WTC11 (cell line): ENCODE measurements around the gene TTC7B. TPM values are rescaled to one million over a fixed set of nuclear protein-coding genes. Genes with fewer than 3 reads are reported as not detected.

Experiments used
- ATAC-seq: fragments of 200-7000 bp; cut with Tn5 transposase; 2 replicates; pipeline ENCODE4 v1.10.0; 2021; ENCODE audit warnings: mild to moderate bottlenecking, moderate library complexity
- CTCF ChIA-PET: fragments of 300-600 bp; sonication (Branson Sonifier 250); formaldehyde crosslinking; loops from one replicate; lab custom pipeline; 2021; ENCODE audit warnings: antibody characterized with exemption; lab: Charles Lee
- POLR2A ChIA-PET: fragments of 350-600 bp; sonication (Branson Sonifier 250); formaldehyde crosslinking; loops from one replicate; lab custom pipeline; 2021; ENCODE audit warnings: antibody characterized with exemption; lab: Charles Lee
- DNase-seq: peaks from one replicate; pipeline ENCODE4 v3.0.0; 2021; ENCODE audit warnings: low spot score
- H3K27ac Mint-ChIP-seq: 2 replicates; pipeline ENCODE4 v1.8.0; 2021; ENCODE audit warnings: mixed read lengths
- H3K27me3 Mint-ChIP-seq: 2 replicates; pipeline ENCODE4 v1.8.0; 2021; ENCODE audit warnings: low read depth, mild to moderate bottlenecking, moderate library complexity, mixed read lengths
- H3K36me3 Mint-ChIP-seq: 2 replicates; pipeline ENCODE4 v1.8.0; 2021; ENCODE audit warnings: mixed read lengths
- H3K4me1 Mint-ChIP-seq: 2 replicates; pipeline ENCODE4 v1.8.0; 2022; ENCODE audit warnings: mixed read lengths
- H3K4me3 Mint-ChIP-seq: 2 replicates; pipeline ENCODE4 v1.8.0; 2021; ENCODE audit warnings: mild to moderate bottlenecking, moderate library complexity, mixed read lengths
- H3K9me3 Mint-ChIP-seq: 2 replicates; pipeline ENCODE4 v1.8.0; 2021; ENCODE audit warnings: mixed read lengths
- AR ChIP-seq: fragments of 250-450 bp; sonication (Bioruptor Pico); IDR thresholded peaks from 2 replicates; pipeline ENCODE4 v1.9.0; 2021; ENCODE audit warnings: mild to moderate bottlenecking
- ATF6 ChIP-seq: sonication (generic); formaldehyde crosslinking; IDR thresholded peaks from 2 replicates; pipeline ENCODE4 v1.8.1; 2023; ENCODE audit warnings: mild to moderate bottlenecking, missing genetic modification reagents
- CBFB ChIP-seq: sonication (generic); formaldehyde crosslinking; IDR thresholded peaks from 2 replicates; pipeline ENCODE4 v1.8.1; 2022; ENCODE audit warnings: mild to moderate bottlenecking, low read depth, missing genetic modification reagents
- CTCF ChIP-seq: fragments of 200-600 bp; IDR thresholded peaks from 2 replicates; pipeline ENCODE4 v1.8.0; 2022; ENCODE audit warnings: antibody characterized with exemption
- ELF4 ChIP-seq: sonication (generic); formaldehyde crosslinking; IDR thresholded peaks from 2 replicates; pipeline ENCODE4 v1.8.1; 2022; ENCODE audit warnings: low read depth, mild to moderate bottlenecking, moderate library complexity, missing genetic modification reagents
- ETV6 ChIP-seq: sonication (generic); formaldehyde crosslinking; IDR thresholded peaks from 2 replicates; pipeline ENCODE4 v1.8.1; 2022; ENCODE audit warnings: mild to moderate bottlenecking, missing genetic modification reagents
- GRHL2 ChIP-seq: fragments of 250-450 bp; sonication (Bioruptor Pico); IDR thresholded peaks from 2 replicates; pipeline ENCODE4 v1.8.0; 2022; ENCODE audit warnings: mild to moderate bottlenecking, moderate library complexity; ENCODE audit not compliant: insufficient replicate concordance, severe bottlenecking
- GTF2I ChIP-seq: fragments of 250-450 bp; sonication (Bioruptor Pico); conservative IDR thresholded peaks from 2 replicates; pipeline ENCODE4 v1.4.0; 2021; ENCODE audit warnings: mild to moderate bottlenecking
- JAZF1 ChIP-seq: fragments of 250-450 bp; sonication (Bioruptor Pico); IDR thresholded peaks from 2 replicates; pipeline ENCODE4 v1.9.0; 2021; ENCODE audit warnings: moderate library complexity, mild to moderate bottlenecking, inconsistent platforms
- PREB ChIP-seq: sonication (generic); formaldehyde crosslinking; IDR thresholded peaks from 2 replicates; pipeline ENCODE4 v1.8.1; 2022; ENCODE audit warnings: mild to moderate bottlenecking, missing genetic modification reagents, moderate library complexity, borderline replicate concordance
- PRRX2 ChIP-seq: fragments of 250-450 bp; sonication (Bioruptor Pico); IDR thresholded peaks from 2 replicates; pipeline ENCODE4 v1.8.0; 2021; ENCODE audit warnings: mild to moderate bottlenecking
- SMAD3 ChIP-seq: sonication (generic); formaldehyde crosslinking; IDR thresholded peaks from 2 replicates; pipeline ENCODE4 v1.8.0; 2022; ENCODE audit warnings: missing genetic modification reagents, mild to moderate bottlenecking, borderline replicate concordance
- USF2 ChIP-seq: sonication (generic); formaldehyde crosslinking; IDR thresholded peaks from 2 replicates; pipeline ENCODE4 v1.8.1; 2023; ENCODE audit warnings: mild to moderate bottlenecking, missing genetic modification reagents, moderate library complexity
- ZBTB43 ChIP-seq: sonication (generic); formaldehyde crosslinking; IDR thresholded peaks from 2 replicates; pipeline ENCODE4 v1.8.1; 2023; ENCODE audit warnings: mild to moderate bottlenecking, missing genetic modification reagents
- ZNF219 ChIP-seq: sonication (generic); formaldehyde crosslinking; IDR thresholded peaks from 2 replicates; pipeline ENCODE4 v1.8.0; 2023; ENCODE audit warnings: missing genetic modification reagents, mild to moderate bottlenecking, borderline replicate concordance
- ZNF281 ChIP-seq: sonication (generic); formaldehyde crosslinking; IDR thresholded peaks from 2 replicates; pipeline ENCODE4 v1.8.0; 2023; ENCODE audit warnings: mild to moderate bottlenecking, missing genetic modification reagents
- ZNF416 ChIP-seq: fragments of 250-450 bp; sonication (Bioruptor Pico); IDR thresholded peaks from 2 replicates; pipeline ENCODE4 v1.9.0; 2021; ENCODE audit warnings: mild to moderate bottlenecking, inconsistent platforms
- ZNF671 ChIP-seq: fragments of 250-450 bp; sonication (Bioruptor Pico); IDR thresholded peaks from 2 replicates; pipeline ENCODE4 v1.8.0; 2021; ENCODE audit warnings: mild to moderate bottlenecking
- total RNA-seq: library from RNA; stranded (reverse); gene quantifications from 3 replicates; pipeline ENCODE4 v1.2.3, GENCODE V29; 2021

TTC7B gene
- total RNA-seq, 1 experiment from 2014 or later, result 27.6 TPM

GRCh38 chr14:90687680-90688079, 128.6 kb downstream of the TTC7B start (continued):
- no peak for TF ChIP-seq ZNF281 (CRISPR knock-in tag)
- TF ChIP-seq SMAD3 (CRISPR knock-in tag), result no peak
- no peak for TF ChIP-seq CTCF
- no peak for TF ChIP-seq GTF2I

GRCh38 chr14:90682615-90683014, 133.6 kb downstream of the TTC7B start:
- Mint-ChIP-seq H3K36me3 (no peaks in the 10 kb centered on the region), H3K9me3 (no peaks in the 10 kb centered on the region), H3K4me3 (no peak overlapping the region), H3K4me1 (peaks cover 38% of the 10 kb centered on the region), H3K27me3 (no peaks in the 10 kb centered on the region), H3K27ac (no peak overlapping the region)
- CTCF ChIA-PET, result interaction anchor here (0.5 kb wide), 1 partner anchor 34 kb away, joined by 3 read pairs; no protein-coding TSS in a partner anchor
- ATAC-seq (no peak), DNase-seq (no peak)
- no peak for TF ChIP-seq ZNF219 (CRISPR knock-in tag)
- no peak for TF ChIP-seq ELF4 (CRISPR knock-in tag)
- TF ChIP-seq AR (CRISPR knock-in tag), result no peak
- no peak for TF ChIP-seq CBFB (CRISPR knock-in tag)
- no peak for TF ChIP-seq PRRX2
- no peak for TF ChIP-seq GRHL2 (CRISPR knock-in tag)
- no peak for TF ChIP-seq JAZF1 (CRISPR knock-in tag)
- no peak for TF ChIP-seq USF2 (CRISPR knock-in tag)
- TF ChIP-seq PREB (CRISPR knock-in tag), result no peak
- POLR2A ChIA-PET, result no interaction called here

GRCh38 chr14:90681929-90682328, 134.3 kb downstream of the TTC7B start:
- Mint-ChIP-seq H3K36me3 (no peaks in the 10 kb centered on the region), H3K4me1 (peaks cover 42% of the 10 kb centered on the region), H3K27ac (no peak overlapping the region), H3K27me3 (no peaks in the 10 kb centered on the region), H3K4me3 (no peak overlapping the region), H3K9me3 (no peaks in the 10 kb centered on the region)
- TF ChIP-seq ETV6 (CRISPR knock-in tag) (no peak), ATF6 (CRISPR knock-in tag) (no peak), ZNF416 (CRISPR knock-in tag) (no peak), ZBTB43 (CRISPR knock-in tag) (no peak), ZNF671 (no peak), ELF4 (CRISPR knock-in tag) (no peak), ZNF219 (CRISPR knock-in tag) (no peak)
- DNase-seq (no peak), ATAC-seq (no peak)
- POLR2A ChIA-PET, result no interaction called here
- CTCF ChIA-PET, result interaction anchor here (0.7 kb wide), 1 partner anchor 77 kb away, joined by 3 read pairs; no protein-coding TSS in a partner anchor
